Heart left ventricle (tissue), 13 donors: ENCODE data around the gene RASSF5.

Experiments used
- POLR2A ChIP-seq, 2 donors: fragments of 450-650 bp; IDR thresholded peaks; one replicate each; pipeline ENCODE4 v1.6.1; 2017; ENCODE audit warnings: antibody characterized with exemption in 2 of 2, mild to moderate bottlenecking in 2 of 2, moderate library complexity in 2 of 2
- TF ChIP-seq, protein P1 (sequence below), 12 donors: fragments of 200-600 bp; sonication (generic) in 4 of 12; IDR thresholded peaks; one replicate each; pipeline versions ENCODE4 v1.5.0 to v1.8.0; 2018 to 2022; ENCODE audit warnings: antibody characterized with exemption in 12 of 12, mild to moderate bottlenecking in 5 of 12
- donor health status: ischemic (EF 13 %, LVEDD 7.1; RV severe dilation, severe dysfunction).
- donor health status: DM: no; HTN: yes; CAD: no.
- donor health status: DM: no; HTN: no; CAD: no.
- donor health status: ischemic (EF 25% LVEDD 6.9; RV normal size, moderate dysfunction).
- donor health status: ischemic (EF 25% LVEDD 5.7; RV mildly dilated, moderate dysfunction).
- donor health status: ischemic (EF 35%, LVEDD 5.7; RV mildly dilated, moderate dysfunction).
- donor health status: nonischemic (EF 11% LVEDD 7.7; RV severe dilation, severe dysfunction).
- donor health status: DM: yes; HTN: yes; CAD: no.
- donor health status: PGD.
- donor health status: ischemic (EF 29% LVEDD 5.4; RV normal size, mild dysfunction).
- donor health status: nonischemic (EF 23%, LVEDD 6.1; RV moderate dilation, normal function).

DNA sequence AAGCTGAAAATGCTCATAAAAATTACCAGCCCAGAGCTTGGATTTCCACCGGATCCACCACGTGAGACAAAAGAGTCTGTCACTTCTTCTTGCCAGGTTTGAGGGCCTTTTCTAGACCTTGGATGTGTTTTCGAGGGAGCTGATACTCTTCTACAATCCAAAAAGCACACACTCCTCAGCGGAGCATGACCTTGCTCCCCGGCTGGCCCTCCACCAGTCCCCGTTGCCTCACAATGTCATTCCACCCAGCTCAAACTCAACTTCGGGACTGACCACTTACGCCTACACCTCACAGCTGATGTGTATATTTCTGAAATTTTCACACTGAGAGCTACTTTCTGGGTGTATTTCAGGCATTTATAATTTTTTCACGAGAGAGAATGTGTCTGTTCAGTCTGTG, 84.4 kb downstream of the RASSF5 start:
- TF ChIP-seq, protein P1, sequence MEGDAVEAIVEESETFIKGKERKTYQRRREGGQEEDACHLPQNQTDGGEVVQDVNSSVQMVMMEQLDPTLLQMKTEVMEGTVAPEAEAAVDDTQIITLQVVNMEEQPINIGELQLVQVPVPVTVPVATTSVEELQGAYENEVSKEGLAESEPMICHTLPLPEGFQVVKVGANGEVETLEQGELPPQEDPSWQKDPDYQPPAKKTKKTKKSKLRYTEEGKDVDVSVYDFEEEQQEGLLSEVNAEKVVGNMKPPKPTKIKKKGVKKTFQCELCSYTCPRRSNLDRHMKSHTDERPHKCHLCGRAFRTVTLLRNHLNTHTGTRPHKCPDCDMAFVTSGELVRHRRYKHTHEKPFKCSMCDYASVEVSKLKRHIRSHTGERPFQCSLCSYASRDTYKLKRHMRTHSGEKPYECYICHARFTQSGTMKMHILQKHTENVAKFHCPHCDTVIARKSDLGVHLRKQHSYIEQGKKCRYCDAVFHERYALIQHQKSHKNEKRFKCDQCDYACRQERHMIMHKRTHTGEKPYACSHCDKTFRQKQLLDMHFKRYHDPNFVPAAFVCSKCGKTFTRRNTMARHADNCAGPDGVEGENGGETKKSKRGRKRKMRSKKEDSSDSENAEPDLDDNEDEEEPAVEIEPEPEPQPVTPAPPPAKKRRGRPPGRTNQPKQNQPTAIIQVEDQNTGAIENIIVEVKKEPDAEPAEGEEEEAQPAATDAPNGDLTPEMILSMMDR (IDR thresholded peaks at IDR 0.05), result no peak
- TF ChIP-seq POLR2A (IDR thresholded peaks at IDR 0.05), result no peak
